Uterus (tissue), 4 donors: ENCODE results near the gene SH3PXD2A. TPM values are rescaled to one million over a fixed set of nuclear protein-coding genes. Genes with fewer than 3 reads are reported as not detected.

ENCODE experiments used
- DNase-seq, 2 donors: peaks; one replicate each; pipeline ENCODE4 v3.0.0-alpha.2; 2019 to 2020
- H3K27ac ChIP-seq, 2 donors: fragments of 200-600 bp; sonication (generic); 1 replicate in 1 of 2; 2 replicates in 1 of 2; pipeline ENCODE4 v1.5.1; 2016 to 2018
- H3K27me3 ChIP-seq, 2 donors: fragments of 200-600 bp; sonication (generic); one replicate each; pipeline ENCODE4 v1.5.1; 2018 to 2019; ENCODE audit warnings: control low read depth in 1 of 2
- H3K36me3 ChIP-seq, 2 donors: fragments of 200-600 bp; sonication (generic); one replicate each; pipeline ENCODE4 v1.5.1; 2019; ENCODE audit warnings: control low read depth in 1 of 2
- H3K4me1 ChIP-seq, 2 donors: fragments of 200-600 bp; sonication (generic); one replicate each; pipeline ENCODE4 v1.5.1; 2018 to 2019; ENCODE audit warnings: control low read depth in 1 of 2
- H3K4me3 ChIP-seq, 2 donors: fragments of 200-600 bp; sonication (generic); 1 replicate in 1 of 2; 2 replicates in 1 of 2; pipeline ENCODE4 v1.5.1; 2018 to 2019; ENCODE audit warnings: mild to moderate bottlenecking in 1 of 2
- H3K9me3 ChIP-seq, 2 donors: fragments of 200-600 bp; sonication (generic); one replicate each; pipeline ENCODE4 v1.5.1; 2019; ENCODE audit warnings: control low read depth in 1 of 2
- CTCF ChIP-seq, 4 experiments: fragments of 200-600 bp in 2 of 4; fragments of 450-650 bp in 2 of 4; sonication (generic) in 2 of 4; IDR thresholded peaks; one replicate each; pipeline ENCODE4 v1.5.1; 2016 to 2019; ENCODE audit warnings: antibody characterized with exemption in 4 of 4, mild to moderate bottlenecking in 2 of 4, moderate library complexity in 1 of 4
- POLR2A ChIP-seq, 2 donors: fragments of 450-650 bp; IDR thresholded peaks; one replicate each; pipeline ENCODE4 v1.6.1; 2016; ENCODE audit warnings: antibody characterized with exemption in 2 of 2, mild to moderate bottlenecking in 1 of 2, moderate library complexity in 1 of 2
- intact Hi-C: fragments of 100-400 bp; cut with DNase I; formaldehyde crosslinking; loops from one replicate; pipeline ENCODE4 v1.15.1; 2023; ENCODE audit warnings: low total_unique reads
- total RNA-seq, 4 donors: library from RNA; depleted of rRNA in 3 of 4; stranded (reverse); fragments of >200 nt in 3 of 4; gene quantifications; one replicate each; pipeline versions ENCODE4 v1.1.0 to v1.2.4, GENCODE V29; 2014 to 2023
- donor health status: DM: yes; HTN: yes; CAD: no.

SH3PXD2A gene
- total RNA-seq, 4 donors from 2014 or later, result 12.6 to 117 (median 46.6) TPM

DNA sequence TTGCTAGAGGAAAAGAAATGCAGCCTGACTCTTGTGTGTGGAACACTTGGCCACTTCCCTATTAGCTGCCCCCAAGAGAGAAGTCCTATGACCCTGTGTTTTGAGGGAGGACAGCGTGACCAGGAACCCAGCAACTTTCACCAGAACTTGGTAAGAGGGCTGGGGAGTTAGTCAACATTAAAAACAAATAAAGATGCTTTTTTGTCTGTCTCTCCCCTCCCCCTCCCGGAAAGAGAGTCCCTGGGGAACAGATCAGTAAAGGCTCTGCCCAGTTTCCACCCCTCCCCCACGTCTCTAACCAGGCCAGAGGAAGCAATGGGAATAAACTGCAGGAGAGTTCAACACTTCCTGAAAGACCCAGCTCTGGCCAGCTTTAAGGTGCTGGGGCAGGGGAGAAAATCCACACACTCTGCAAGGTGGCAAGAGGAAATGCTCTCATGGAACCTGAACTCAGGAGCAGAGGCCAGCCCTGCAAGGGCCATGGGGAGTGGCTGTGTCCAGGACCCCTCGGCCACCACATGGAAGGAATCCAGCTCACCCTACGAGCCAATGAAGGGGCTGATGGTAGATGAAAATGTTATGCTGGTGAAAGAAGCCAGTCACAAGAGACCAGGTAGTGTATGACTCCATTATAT lies 21.5 kb downstream of the SH3PXD2A start:
- no peaks in the 10 kb centered on the region for H3K36me3 ChIP-seq
- no peak overlapping the region for H3K4me3 ChIP-seq
- H3K4me1 ChIP-seq, result peaks cover 0 to 7% of the 10 kb centered on the region in 2 donors
- peak; percentile 63 to 78 for DNase-seq
- peak overlapping the region; percentile 42 to 59 for H3K27ac ChIP-seq
- no peaks in the 10 kb centered on the region for H3K27me3 ChIP-seq
- intact Hi-C loops, result no loop called here
- TF ChIP-seq POLR2A (IDR thresholded peaks at IDR 0.05) (no peak), CTCF (IDR thresholded peaks at IDR 0.05) (no peak)
- no peaks in the 10 kb centered on the region for H3K9me3 ChIP-seq

DNA sequence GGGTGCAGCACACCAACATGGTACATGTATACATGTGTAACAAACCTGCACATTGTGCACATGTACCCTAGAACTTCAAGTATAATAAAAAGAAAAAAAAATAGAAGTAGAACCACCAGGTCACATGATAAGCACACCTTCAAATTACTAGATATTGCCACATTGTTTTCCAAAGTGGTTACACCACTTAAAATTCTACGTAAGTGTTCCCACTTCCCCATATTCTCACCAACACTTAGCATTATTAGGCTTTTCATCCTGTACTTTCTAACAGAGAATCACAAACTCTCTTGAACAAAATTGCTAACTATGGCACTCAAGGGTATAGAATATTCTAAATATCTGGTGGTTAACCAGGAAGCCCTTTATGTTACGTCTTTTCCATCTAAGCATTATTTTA lies 22.6 kb downstream of the SH3PXD2A start:
- Histone ChIP-seq H3K4me3 (no peak overlapping the region), H3K36me3 (no peaks in the 10 kb centered on the region), H3K27ac (no peak overlapping the region), H3K27me3 (no peaks in the 10 kb centered on the region), H3K4me1 (peaks cover 0 to 7% of the 10 kb centered on the region in 2 donors), H3K9me3 (no peaks in the 10 kb centered on the region)
- intact Hi-C loops, result no loop called here
- TF ChIP-seq POLR2A (IDR thresholded peaks at IDR 0.05) (no peak), CTCF (IDR thresholded peaks at IDR 0.05) (no peak)
- no peak for DNase-seq

- no peaks in the 10 kb centered on the region for H3K27me3 ChIP-seq
- H3K27ac ChIP-seq, result no peak overlapping the region
- no peak overlapping the region for H3K4me3 ChIP-seq
- no peak for DNase-seq
- no peaks in the 10 kb centered on the region for H3K36me3 ChIP-seq
- intact Hi-C loops, result no loop called here
- TF ChIP-seq POLR2A (IDR thresholded peaks at IDR 0.05), result no peak
- TF ChIP-seq CTCF (IDR thresholded peaks at IDR 0.05), result no peak
- H3K9me3 ChIP-seq, result no peaks in the 10 kb centered on the region
- peaks cover 0 to 3% of the 10 kb centered on the region in 2 donors for H3K4me1 ChIP-seq
These were observed 25.4 kb downstream of the SH3PXD2A start for GRCh38 chr10:103829838-103830465.

DNA sequence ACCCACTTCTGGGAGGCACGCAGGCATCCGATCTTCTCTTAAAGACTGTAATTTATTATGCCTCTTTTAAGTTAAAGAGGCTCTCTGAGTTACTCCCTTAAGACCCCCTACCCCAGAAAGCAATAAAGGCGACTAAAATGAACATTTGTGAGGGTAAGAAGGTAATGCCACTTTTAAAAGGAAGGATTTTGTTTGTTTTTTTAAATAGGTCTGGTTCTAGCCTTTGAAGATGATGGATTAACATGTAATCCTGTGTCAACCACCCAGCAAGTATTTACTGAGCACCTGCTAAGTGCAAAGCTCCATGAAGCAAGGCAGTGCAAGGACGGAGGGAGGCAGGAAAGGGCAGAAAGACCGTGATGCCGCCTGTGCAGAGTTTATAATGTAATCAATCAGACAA lies 26.1 kb downstream of the SH3PXD2A start:
- Histone ChIP-seq H3K27me3 (no peaks in the 10 kb centered on the region), H3K4me1 (no peaks in the 10 kb centered on the region), H3K4me3 (no peak overlapping the region), H3K27ac (no peak overlapping the region), H3K9me3 (no peaks in the 10 kb centered on the region), H3K36me3 (no peaks in the 10 kb centered on the region)
- no peak for TF ChIP-seq POLR2A (IDR thresholded peaks at IDR 0.05)
- no peak for TF ChIP-seq CTCF (IDR thresholded peaks at IDR 0.05)
- DNase-seq, result no peak
- intact Hi-C loops, result no loop called here

DNA sequence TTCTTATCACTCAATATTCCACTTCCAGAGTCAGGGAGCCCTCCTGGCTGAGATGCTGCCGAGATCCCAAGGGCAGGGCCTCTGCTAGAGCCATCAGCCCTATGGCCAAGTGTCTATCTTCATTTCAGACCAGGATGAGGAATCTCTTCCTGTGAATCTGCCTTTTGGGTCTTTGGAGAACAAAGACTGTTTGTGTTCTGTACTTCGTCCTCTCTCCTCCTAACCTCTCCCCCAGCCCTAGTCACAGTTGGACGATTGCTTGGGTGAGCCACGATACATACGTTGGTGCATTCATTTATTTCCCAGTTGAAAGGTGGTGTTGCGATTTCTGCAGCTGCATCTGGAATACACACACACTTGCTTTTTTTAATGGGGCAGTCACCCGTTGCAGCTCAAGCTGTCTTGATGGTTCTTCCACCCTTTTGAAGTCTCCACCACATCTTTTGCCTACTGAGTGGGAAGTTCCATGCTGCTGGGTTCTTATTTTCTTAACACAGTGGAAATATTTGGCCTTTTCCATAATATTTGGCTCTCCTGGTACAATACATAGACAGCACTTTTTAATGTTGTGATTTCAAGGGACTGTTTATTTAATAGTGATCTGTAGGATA lies 26.7 kb downstream of the SH3PXD2A start:
- no peaks in the 10 kb centered on the region for H3K27me3 ChIP-seq
- no peaks in the 10 kb centered on the region for H3K9me3 ChIP-seq
- DNase-seq, result no peak
- H3K27ac ChIP-seq, result no peak overlapping the region
- TF ChIP-seq POLR2A (IDR thresholded peaks at IDR 0.05) (no peak), CTCF (IDR thresholded peaks at IDR 0.05) (no peak)
- no peaks in the 10 kb centered on the region for H3K4me1 ChIP-seq
- intact Hi-C loops, result no loop called here
- H3K4me3 ChIP-seq, result no peak overlapping the region
- no peaks in the 10 kb centered on the region for H3K36me3 ChIP-seq
